WERI-Rb-1 (cell line): ENCODE measurements around the gene RPL18A.

Experiments
- DNase-seq: peaks from one replicate; pipeline ENCODE4 v3.0.0-alpha.2; 2020
- H3K27ac ChIP-seq: fragments of 250-450 bp; sonication (Bioruptor Pico); 2 replicates; pipeline ENCODE4 v1.5.1; 2020; ENCODE audit warnings: mild to moderate bottlenecking, moderate library complexity
- H3K27me3 ChIP-seq: fragments of 250-450 bp; sonication (Bioruptor Pico); 2 replicates; pipeline ENCODE4 v1.5.1; 2021; ENCODE audit warnings: mild to moderate bottlenecking, low read depth, moderate library complexity; ENCODE audit not compliant: insufficient read depth, severe bottlenecking
- H3K36me3 ChIP-seq: fragments of 250-450 bp; sonication (Bioruptor Pico); 2 replicates; pipeline ENCODE4 v1.5.1; 2020; ENCODE audit warnings: mild to moderate bottlenecking, moderate library complexity
- H3K4me3 ChIP-seq: 2 replicates; pipeline ENCODE4 v1.5.1; 2011; ENCODE audit warnings: low read depth, mild to moderate bottlenecking, control low read depth, low read length
- H3K9me3 ChIP-seq: fragments of 250-450 bp; sonication (Bioruptor Pico); 2 replicates; pipeline ENCODE4 v1.5.1; 2021; ENCODE audit warnings: mild to moderate bottlenecking, moderate library complexity; ENCODE audit not compliant: severe bottlenecking
- CTCF ChIP-seq: IDR thresholded peaks from 2 replicates; pipeline ENCODE4 v1.5.1; 2011; ENCODE audit warnings: low read depth, mild to moderate bottlenecking, control low read depth, inconsistent platforms, low read length

Gene RPL18A

GRCh38 chr19:17821190-17821589 is 38.5 kb upstream of the RPL18A start, which contains the start of gene INSL3:
Gene INSL3 (minus strand): TSS chr19:17821519. CDS start chr19:17821506, 13 bp downstream.
- no peaks in the 10 kb centered on the region for H3K27me3 ChIP-seq
- no peak for DNase-seq
- no peaks in the 10 kb centered on the region for H3K36me3 ChIP-seq
- H3K27ac ChIP-seq, result no peak within 1 kb of the TSS
- no peak for TF ChIP-seq CTCF
- H3K4me3 ChIP-seq, result no peak within 1 kb of the TSS
- H3K9me3 ChIP-seq, result no peaks in the 10 kb centered on the region

- Histone ChIP-seq H3K27ac (peak overlapping the region; percentile 64), H3K4me3 (no peak overlapping the region), H3K36me3 (no peaks in the 10 kb centered on the region), H3K27me3 (no peaks in the 10 kb centered on the region), H3K9me3 (no peaks in the 10 kb centered on the region)
- peak; percentile 45 for DNase-seq
- TF ChIP-seq CTCF, result no peak
Observed at GRCh38 chr19:17824339-17824738, 35.4 kb upstream of the RPL18A start.

GRCh38 chr19:17826508-17827056 is 33.1 kb upstream of the RPL18A start:
- TF ChIP-seq CTCF, result no peak
- Histone ChIP-seq H3K9me3 (no peaks in the 10 kb centered on the region), H3K4me3 (no peak overlapping the region), H3K36me3 (no peaks in the 10 kb centered on the region), H3K27ac (no peak overlapping the region), H3K27me3 (no peaks in the 10 kb centered on the region)
- no peak for DNase-seq

GRCh38 chr19:17829855-17830566 is 29.7 kb upstream of the RPL18A start:
- Histone ChIP-seq H3K27ac (peak overlapping the region; percentile 60), H3K36me3 (no peaks in the 10 kb centered on the region), H3K27me3 (no peaks in the 10 kb centered on the region), H3K9me3 (no peaks in the 10 kb centered on the region), H3K4me3 (peak overlapping the region; percentile 40)
- peak; percentile 83 for DNase-seq
- peak; percentile 14; the same call in 1 of the 2 replicates for TF ChIP-seq CTCF

GRCh38 chr19:17830567-17831418 is 28.9 kb upstream of the RPL18A start:
- no peaks in the 10 kb centered on the region for H3K9me3 ChIP-seq
- no peaks in the 10 kb centered on the region for H3K27me3 ChIP-seq
- peak overlapping the region; percentile 60 for H3K27ac ChIP-seq
- DNase-seq, result peak; percentile 82
- H3K36me3 ChIP-seq, result no peaks in the 10 kb centered on the region
- TF ChIP-seq CTCF, result no peak
- H3K4me3 ChIP-seq, result peak overlapping the region; percentile 40
